Measurements from ENCODE around the gene DNAJC15.

DNAJC15 gene

DNA sequence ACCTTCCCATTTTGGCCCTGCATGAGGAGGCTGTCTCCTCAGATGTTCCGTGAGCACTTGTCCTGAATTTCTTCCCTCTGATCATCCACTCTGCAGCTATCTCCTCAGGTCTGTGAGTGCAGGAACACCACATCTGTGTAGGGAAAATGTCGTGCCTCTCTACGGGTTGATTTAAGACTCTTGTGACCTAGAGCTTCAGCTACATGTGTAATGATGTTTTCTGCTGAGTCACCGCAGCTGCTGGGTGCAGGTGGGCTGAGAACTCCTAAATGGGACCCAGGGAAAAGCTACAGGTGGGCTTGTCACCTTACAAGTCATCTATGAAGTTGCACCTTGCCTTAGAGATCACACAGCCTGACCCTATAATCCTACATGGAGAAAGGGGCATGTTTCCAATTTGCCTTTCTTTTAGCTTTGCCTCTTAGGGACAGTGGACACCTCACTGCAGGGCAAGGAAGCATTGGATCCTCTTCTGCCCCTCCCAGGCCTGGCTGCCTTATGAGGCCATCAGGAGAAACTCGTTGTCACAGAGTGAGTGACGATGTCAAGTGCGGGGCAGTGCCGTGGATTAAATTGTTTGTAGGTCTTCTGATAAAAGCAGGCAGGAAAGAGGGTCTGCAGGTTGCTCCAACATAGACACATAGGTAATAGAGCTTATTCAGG lies 122.3 kb downstream of the DNAJC15 start:
- no peak for DNase-seq (ENCODE audit: insufficient read length, low spot score)
- no peak for FAIRE-seq

DNA sequence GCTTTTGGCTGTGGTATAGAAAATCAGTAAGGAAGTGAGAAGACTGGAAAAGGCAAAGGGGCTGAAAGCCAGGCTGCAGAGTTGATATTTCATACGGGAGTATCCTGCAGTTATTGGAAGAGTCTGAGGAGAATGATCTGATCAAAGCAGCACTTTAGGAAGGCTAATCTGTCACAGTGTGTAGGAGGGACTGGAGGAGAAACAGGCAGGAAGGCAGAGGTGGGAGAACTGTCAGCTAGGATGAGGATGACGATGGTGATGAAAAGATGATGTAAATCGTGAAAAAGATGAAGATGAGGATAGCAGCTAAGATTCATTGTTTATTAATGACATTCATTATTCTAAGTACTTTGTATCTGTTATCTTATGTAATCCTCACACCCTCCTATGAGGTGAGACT lies 123.0 kb downstream of the DNAJC15 start:
- no peak for DNase-seq (ENCODE audit: insufficient read length, low spot score)
- FAIRE-seq = no peak

DNA sequence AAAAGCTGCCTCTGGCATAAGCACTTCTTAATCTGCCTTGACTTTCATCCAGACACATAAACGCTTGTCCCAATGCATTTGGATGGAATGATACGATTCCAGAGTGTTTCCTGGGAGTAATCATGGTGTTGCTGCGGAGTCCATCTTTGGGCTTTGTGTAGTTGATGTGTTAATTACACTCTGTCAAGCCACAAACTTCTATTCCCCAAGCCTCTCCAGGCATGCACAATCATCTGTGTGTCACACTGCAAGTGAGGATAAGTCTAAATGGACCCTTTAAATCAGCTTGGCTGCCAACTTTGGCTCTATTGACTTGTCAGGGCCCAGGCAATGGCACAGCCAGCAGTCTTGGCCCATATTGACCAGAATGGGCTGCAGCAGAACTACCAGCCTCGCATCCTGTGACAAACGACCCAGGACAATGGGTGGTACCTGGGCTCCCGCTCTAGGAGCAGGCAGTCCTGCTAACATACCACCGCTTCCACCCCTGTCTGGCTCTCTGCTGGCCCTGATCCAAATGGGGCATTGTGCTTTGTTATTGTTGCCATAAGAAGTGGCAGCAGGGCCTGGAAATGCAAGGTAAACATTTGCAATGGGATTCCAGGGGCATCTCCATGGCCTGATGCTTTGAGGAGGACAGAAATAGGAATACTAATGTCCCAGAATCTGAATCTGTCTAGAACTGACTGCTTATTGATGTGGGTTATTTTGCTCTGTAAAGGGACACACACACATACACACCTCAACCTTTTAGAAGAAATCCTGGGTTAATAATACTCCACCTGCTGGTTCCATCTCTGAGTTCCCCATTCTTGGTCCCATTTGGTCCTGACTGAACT lies 127.2 kb downstream of the DNAJC15 start:
- FAIRE-seq (no peak), DNase-seq (ENCODE audit: insufficient read length, low spot score) (no peak)

DNA sequence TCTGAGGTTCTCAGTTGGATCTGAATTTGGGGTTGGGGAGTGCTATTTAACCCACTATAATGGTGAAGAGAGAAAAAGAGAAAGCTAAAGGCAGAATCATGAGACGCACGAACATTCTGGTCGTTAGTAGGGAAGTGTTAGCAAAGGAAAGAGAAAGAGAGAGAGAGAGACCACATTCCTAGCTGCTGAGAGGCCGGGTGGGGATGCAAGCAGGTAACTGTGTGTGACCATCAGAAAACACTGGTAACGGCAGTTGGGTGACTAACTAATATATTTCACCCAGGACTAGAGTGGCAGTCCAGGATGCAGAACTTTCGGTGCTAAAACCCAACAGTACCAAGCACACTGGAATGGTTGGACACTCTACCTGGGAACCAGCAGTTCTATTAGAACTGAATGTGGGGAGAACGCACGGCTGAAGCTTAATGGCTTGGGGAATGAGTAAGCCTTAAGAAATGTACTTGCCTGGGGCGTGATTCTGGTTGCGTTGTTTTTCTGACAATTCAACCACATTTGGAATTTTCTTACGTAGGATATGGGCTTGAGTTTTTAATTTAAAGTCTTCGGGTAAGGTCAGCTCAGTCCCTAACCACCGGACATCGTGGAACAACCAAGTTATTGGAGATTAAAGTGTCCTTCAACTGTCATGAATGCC lies 130.2 kb downstream of the DNAJC15 start:
- DNase-seq (ENCODE audit: insufficient read length, low spot score) (peak; percentile 57), FAIRE-seq (peak; percentile 31)

DNA sequence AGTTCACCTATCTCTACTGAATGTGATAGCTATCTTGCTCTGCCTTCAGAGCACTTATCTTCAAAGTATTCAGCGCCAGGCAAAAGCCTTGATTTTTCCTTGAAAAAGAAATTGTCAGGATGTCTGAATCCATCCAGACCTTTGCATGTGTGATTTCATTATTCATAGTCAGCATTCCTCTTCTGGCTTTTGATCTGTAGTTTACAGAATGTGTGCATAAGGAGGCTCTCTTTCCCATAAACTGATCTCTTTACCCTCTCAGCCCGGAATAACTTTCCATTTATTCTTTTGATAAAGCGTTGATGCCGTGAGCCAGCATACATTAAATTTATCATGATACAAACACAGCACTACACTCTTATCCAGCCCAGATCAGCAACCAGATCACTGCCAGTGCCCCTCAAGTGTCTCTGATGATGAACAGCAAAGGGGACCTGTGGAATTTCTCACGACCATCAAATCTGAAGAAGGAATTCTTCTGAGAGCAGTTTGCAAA lies 130.8 kb downstream of the DNAJC15 start:
- no peak for FAIRE-seq

DNA sequence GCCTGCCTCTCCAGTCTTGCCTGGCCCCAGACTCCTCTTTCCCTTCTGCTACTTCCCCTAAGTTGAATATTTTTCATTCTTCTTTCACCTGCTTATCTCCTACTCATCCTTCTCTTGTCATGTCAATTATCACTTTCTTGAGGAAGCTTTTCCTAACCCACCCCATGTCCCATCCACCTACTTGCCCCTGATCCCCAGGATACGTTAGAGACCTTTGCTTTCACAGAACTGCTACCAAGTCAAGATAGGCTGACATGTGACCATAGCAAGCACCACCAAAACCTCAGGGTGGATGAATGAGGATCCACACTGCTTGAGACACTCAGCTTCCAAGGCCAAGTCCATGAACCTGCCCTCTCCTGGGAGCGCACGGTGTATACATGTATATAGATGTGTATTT lies 131.5 kb downstream of the DNAJC15 start:
- no peak for DNase-seq (ENCODE audit: insufficient read length, low spot score)
- no peak for FAIRE-seq

More for the DNA sequence above, 130.8 kb downstream of the DNAJC15 start:
- peak; percentile 15 for DNase-seq (ENCODE audit: insufficient read length, low spot score)

DNA sequence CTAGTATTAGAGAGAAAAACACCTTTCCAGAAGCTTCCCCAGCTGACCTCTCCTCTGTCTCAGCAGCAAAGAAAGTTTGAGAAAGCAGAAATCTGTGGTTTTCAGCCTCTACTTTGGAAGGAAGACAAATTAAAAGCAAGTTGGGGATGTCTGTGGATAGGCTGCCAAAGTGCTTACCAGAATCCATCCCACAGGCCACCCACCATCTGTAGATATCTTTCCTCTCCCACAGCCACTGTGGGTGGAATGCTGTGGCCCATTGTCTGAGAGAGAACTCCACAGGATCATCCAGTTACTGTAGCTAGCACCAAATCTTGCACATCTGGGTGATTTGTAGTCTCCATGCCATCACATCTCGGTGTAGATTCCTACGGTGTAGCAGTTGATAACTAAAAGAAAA lies 133.5 kb downstream of the DNAJC15 start:
- DNase-seq (ENCODE audit: insufficient read length, low spot score) (no peak), FAIRE-seq (no peak)

DNA sequence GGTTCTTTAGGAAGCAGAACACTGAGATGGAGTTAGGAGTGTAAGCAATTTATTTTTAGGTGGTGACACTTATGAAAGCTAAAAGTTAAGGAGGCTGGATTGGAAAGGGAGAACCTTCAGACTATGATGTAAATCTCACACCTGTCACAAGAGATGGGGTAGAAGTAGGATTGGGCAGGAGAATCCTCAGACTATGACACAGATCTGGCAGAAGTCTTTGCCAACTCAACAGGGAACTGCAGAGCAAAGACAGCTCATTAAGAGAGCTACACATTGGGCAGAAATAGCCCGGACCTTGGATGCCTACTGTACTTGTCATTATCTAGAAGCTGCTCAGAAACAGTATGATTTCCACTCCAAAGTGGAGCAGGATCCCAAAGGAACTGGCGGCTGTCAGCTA lies 134.4 kb downstream of the DNAJC15 start:
- DNase-seq (ENCODE audit: insufficient read length, low spot score) (no peak), FAIRE-seq (no peak)

DNA sequence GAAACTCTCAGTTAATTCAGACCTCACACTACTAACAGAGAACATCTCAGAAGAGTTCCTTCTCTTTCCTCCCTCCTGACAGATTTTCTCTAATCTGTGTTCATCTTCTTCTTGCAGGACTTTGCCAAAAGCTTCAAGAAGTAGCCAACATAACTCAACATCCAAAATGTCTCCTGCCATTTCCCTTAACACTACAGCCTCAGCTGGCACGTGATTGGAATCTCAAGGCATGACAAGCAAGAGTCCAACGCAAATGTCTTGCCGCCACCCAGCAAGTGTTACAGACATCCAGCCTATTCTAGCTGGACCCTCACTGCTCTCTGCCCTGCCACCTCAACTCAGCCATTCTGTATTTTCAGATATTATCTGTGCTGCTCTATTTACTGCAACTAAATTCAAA lies 135.1 kb downstream of the DNAJC15 start:
- DNase-seq (ENCODE audit: insufficient read length, low spot score) = no peak
- no peak for FAIRE-seq

DNA sequence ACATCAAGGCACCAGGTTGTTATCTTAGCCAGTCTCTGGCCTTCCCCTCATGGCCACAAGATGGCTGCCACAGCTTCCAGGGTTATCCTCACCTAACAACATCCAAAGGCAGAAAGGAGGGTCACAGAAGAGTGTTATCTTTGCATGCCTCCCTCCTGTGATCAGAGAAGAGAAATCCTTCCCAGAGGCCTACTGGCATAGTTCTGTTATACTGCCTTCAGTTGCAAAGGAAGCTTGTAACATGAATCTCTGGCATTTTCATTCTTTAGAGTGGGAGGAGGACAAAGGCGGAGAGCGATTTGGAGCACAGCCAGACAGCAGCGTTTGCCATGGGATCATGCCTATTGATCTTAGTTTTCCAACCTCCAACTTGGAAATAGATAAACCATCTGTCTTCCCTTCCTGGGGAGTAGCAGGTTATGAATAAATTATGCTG lies 135.7 kb downstream of the DNAJC15 start:
- FAIRE-seq (peak; percentile 46), DNase-seq (ENCODE audit: insufficient read length, low spot score) (peak; percentile 24)
